Choroid plexus epithelial cell (primary cell): ENCODE measurements around the gene MRPS31.

Experiments
- DNase-seq: peaks from one replicate; pipeline ENCODE4 v3.0.0-alpha.2; 2010; ENCODE audit warnings: low read depth
- H3K4me3 ChIP-seq: 2 replicates; pipeline ENCODE4 v1.5.1; 2011; ENCODE audit warnings: low read depth, mild to moderate bottlenecking, control low read depth, low read length, moderate library complexity
- CTCF ChIP-seq: conservative IDR thresholded peaks from 2 replicates; pipeline ENCODE4 v1.5.1; 2011; ENCODE audit warnings: low read depth, mild to moderate bottlenecking, control low read depth, inconsistent platforms, low read length, moderate library complexity

MRPS31 gene

GRCh38 chr13:40706439-40706838 lies 64.6 kb downstream of the MRPS31 start:
- DNase-seq: no peak
- TF ChIP-seq CTCF: no peak

GRCh38 chr13:40697711-40698110 lies 73.3 kb downstream of the MRPS31 start:
- TF ChIP-seq CTCF: no peak
- H3K4me3 ChIP-seq: no peak overlapping the region
- DNase-seq: no peak

More at GRCh38 chr13:40706439-40706838, 64.6 kb downstream of the MRPS31 start:
- H3K4me3 ChIP-seq: no peak overlapping the region

GRCh38 chr13:40694426-40694825 lies 76.6 kb downstream of the MRPS31 start:
- no peak overlapping the region for H3K4me3 ChIP-seq
- TF ChIP-seq CTCF: no peak
- DNase-seq: no peak

GRCh38 chr13:40692946-40693345 lies 78.0 kb downstream of the MRPS31 start:
- peak; percentile 39 for DNase-seq
- no peak for TF ChIP-seq CTCF
- H3K4me3 ChIP-seq: no peak overlapping the region

GRCh38 chr13:40688781-40689180 lies 82.2 kb downstream of the MRPS31 start:
- no peak for TF ChIP-seq CTCF
- H3K4me3 ChIP-seq: no peak overlapping the region
- DNase-seq: no peak

- no peak overlapping the region for H3K4me3 ChIP-seq
- peak; percentile 45 for TF ChIP-seq CTCF
- DNase-seq: peak; percentile 56
These were observed 88.3 kb downstream of the MRPS31 start for GRCh38 chr13:40682449-40683240.

- peak; percentile 58 for DNase-seq
- no peak overlapping the region for H3K4me3 ChIP-seq
- TF ChIP-seq CTCF: no peak
These were observed 89.4 kb downstream of the MRPS31 start for GRCh38 chr13:40681341-40682146.
